Stimulated activated CD8-positive, alpha-beta memory T cell treated with anti-CD3 and anti-CD28 coated beads, Interleukin-12 subunit alpha, Interleukin-12 subunit beta, amount 100 ng/mL, for 24 hours (primary cell): ENCODE data around the gene GPX1.
A peak's percentile ranks its signal among the peaks of the same experiment; 100 is the strongest.
"Not testable (repeated sequence)": the region's sequence is repeated elsewhere in the genome, so short reads cannot be mapped to it uniquely, and the experiment has no call there.

ENCODE experiments used
- DNase-seq: peaks from one replicate; pipeline ENCODE4 v3.0.0-alpha.2; 2020; ENCODE audit errors: extremely low read depth

GPX1 gene

DNA sequence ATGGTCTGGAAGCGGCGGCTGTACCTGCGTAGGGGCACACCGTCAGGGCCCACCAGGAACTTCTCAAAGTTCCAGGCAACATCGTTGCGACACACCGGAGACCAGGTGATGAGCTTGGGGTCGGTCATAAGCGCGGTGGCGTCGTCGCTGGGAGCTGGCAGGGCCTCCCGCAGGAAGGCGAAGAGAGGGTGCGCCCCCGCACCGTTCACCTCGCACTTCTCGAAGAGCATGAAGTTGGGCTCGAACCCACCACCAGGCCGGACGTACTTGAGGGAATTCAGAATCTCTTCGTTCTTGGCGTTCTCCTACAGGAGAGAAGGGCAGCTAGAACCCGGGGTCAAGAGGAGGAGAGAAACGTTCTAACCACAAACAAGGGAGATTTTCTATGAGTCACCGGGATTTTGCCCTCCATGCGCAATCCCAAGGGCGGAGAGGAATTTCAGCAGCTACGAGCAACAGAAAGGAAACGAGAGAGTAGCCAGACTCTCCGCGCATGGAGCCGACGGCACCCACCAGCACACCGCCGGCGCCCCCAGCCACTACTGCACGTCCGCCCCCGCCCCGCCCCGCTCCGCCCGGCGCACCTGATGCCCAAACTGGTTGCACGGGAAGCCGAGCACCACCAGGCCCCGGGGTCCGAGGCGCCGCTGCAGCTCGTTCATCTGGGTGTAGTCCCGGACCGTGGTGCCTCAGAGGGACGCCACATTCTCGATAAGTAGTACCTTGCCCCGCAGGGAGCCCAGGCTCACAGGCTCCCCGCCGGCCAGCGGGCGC is 523 bp downstream of the GPX1 start:
- DNase-seq = not testable (repeated sequence)

DNA sequence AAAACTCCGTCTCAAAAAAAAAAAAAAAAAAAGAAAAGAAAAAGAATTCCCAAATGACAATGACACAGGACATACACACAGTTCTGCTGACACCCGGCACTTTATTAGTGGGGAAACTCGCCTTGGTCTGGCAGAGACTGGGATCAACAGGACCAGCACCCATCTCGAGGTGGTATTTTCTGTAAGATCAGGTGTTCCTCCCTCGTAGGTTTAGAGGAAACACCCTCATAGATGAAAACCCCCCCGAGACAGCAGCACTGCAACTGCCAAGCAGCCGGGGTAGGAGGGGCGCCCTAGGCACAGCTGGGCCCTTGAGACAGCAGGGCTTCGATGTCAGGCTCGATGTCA is 1.1 kb downstream of the GPX1 start:
- not testable (repeated sequence) for DNase-seq

DNA sequence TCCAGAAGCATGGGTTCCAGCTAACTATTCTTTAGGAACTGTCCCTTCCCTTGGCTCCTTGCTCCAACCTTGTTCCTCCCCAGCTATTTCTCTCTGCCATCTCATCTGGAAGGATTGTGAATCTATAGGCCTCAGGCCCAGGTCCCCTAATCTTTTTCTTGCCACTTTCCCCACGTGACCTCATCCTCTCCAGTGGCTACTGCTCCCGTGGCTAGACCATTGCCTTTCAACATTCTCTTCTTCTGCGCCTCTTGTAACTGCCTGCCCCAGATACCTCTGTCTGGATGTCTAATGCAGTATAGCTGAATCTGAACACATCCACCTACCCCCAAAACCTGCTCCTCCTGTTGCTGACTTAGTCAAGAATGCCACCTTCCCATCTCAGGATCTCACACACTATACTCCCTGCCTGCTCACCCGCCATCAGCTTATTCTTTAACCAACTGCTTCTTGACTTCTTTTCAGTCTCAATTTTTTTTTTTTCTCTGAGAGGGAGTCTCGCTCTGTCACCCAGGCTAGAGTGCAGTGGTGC is 5.2 kb downstream of the GPX1 start:
- DNase-seq = no peak

DNA sequence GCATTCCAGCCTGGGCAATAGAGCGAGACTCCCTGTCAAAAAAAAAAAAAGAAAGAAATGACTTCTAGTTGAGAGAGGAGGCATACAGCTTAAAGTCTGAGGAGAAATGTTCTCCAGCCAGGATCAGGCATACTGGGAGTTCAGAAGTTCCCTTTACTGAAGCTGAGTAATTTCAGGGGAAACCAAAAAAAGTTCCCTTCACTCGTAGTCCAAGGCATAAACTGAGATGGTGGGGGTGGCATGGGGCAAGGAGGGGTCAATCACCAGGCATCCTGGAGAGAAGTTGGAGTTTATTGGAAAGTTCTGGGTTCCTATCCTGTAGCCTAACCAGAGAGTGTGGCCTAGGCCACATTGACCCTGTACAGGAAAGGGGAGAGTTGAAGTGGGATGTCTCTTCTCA is 5.9 kb downstream of the GPX1 start:
- DNase-seq = no peak

DNA sequence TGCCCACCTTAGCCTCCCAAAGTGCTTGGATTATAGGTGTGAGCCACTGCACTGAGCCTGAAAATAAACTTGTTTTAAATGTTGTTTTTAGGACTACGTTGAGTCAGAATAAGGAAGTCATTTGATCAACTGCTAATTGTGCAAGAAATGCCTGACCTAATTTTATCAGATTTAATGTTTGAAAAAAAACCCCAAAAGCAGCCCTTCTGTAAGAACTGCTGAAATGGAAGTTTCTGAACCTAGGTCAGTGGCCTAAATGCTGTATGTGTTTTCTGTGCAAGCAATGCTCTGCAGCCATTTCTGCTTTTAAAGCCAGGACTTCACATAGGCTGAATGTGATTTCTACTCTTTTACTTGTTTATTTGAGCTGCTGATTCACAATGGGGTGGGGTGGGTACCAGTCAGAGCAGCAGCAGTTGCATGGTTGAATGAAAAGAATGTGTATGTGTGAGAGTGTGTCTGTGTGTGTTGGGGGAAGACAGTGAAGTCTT is 6.6 kb downstream of the GPX1 start:
- no peak for DNase-seq

DNA sequence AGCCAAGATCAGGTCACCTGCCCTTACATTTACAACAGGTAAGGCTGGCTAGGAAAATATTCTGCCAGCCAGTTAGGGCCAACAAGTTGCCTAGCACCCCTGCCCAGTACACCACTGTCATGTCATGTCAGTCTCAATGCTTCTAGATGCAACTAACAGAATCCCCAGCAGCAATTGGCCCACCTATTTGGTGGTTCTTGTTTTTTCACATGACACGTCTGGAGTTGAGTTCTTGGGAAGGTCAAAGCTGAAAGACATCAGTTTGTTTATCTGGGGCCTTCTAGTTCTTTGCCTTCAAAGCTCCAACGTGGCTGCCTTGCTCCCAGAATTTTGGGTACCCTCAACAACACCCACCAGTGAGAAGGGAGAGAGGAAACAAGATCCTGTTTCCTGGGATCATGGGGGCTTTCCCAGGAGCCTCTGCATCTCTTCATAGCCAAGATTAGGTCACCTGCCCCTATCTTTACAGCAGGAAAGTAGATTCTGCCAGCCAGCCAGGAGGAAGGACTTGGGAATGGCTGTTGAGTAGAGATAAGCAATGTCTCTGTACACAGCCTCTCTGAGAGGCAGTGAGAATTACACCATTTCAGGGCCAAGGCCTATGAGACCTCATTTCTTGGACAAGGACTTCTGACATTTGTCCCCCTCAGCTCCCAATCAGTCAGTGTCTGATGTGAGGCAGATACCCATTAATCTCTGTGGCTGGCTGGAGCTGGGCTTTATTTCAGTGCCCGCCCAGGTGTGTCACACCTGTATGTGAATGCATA is 8.6 kb downstream of the GPX1 start:
- DNase-seq = no peak

DNA sequence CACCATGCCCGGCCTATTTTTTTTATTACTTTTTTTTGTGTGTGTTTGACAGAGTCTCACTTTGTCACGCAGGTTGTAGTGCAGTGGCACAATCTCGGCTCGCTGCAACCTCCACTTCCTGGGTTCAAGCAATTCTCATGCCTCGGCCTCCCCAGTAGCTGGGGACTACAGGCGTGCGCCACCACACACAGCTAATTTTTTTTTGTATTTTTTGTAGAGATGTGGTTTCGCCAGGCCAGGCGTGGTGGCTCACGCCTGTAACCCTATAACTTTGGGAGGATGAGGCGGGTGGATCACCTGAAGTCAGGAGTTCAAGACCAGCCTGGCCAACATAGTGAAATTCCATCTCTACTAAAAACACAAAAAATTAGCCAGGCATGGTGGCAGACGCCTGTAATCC is 9.8 kb downstream of the GPX1 start:
- DNase-seq = not testable (repeated sequence)

DNA sequence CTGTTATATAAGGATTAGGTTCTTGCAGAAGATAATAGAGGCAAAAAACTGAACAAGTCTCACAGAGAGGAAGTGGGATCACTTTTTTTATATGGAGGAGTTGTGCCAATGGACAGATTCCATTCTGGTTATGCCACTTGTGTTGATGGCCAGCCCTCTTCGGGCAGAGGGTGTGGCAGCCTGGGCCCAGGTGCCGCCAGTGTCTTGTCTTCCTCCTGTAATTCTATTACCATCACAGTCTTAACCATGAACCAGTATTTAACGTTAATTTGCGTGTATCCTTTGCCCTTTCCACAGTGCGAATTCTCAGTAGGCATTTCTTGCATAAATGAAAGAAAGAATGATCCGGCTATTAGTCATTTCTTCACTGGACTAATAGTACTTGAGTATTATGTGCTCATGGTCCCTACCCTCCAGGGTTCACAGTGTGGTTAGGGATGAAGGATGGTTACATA is 11.3 kb downstream of the GPX1 start:
- DNase-seq = no peak

DNA sequence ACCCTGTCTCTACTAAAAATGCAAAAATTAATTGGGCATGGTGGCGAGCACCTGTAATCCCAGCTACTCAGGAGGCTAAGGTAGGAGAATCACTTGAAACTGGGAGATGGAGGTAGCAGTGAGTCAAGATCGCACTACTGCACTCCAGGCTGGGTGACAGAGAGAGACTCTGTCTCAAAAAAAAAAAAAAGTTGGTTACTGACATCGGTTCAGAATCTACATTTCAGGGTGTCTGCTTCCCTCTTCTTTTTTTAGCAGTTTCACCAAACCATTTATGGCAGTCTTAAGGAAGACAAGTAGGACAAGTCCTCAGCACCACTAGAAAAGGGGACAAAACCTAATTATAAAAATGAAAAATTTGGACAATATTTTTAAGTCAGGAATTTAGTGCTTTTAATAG is 15.0 kb downstream of the GPX1 start:
- no peak for DNase-seq

DNA sequence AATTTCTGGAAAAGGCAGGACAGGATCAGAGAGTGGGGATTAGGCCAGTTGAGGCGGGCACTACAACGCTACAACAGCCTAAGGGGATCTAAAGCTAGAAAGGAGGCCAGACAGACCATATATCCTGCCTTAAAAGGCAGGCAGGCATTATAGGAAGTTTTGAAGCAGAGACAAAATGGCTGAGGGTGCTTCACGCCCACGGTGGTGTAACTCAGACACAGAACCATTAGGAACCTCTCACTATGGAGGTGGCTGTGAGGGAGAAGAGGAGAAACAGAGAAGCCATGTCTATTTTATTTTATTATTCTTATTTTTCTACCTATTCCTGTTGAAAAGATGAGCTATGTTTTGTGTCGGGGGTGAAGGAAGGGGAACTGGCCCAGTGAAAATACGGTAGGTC is 16.2 kb downstream of the GPX1 start:
- no peak for DNase-seq

DNA sequence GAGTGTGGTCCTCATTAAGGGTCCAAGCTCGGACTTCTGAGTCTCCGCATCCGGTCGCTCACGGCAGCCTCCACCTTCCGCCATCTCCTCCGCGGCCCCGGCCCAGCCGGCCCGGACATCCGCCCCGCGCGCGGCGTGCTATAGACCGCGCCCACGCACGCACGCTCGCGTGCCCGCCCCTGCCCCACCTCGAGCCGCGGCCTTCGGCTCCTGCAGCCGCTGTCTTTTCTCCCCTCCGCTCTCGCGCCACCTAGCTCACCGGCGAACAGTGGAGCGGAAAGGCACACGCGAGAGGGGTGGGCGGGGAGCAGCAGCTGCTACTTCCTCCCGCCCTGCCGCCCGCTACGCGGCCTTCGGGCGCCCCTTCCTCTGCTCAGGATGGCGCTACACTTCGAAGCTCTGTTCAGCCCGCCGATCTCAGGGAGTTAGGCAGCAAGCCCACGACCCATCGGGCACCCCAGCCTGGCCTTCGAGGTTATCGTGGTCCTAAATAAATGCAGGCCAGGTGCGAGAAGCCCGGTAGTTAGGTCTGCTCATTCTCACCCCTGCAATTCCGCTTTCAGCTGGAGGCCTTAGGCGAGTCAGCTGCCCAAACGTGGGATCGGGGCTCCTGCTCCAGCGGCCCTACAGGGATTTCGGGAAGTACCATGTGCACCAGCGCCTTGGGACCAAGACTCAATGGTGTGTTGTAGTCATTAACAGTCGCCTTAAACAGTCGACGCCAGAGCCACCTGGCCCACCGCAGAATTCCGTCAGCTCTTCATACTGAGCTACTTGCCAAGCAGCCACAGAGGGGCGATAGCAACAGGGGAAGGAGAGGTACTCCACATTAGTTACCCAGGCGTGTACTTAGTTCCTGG is 18.0 kb downstream of the GPX1 start, which contains the start of gene USP4:
Gene USP4, minus strand, starts transcription at position 113 of the 860 bp plus-strand sequence. Its CDS starts 29 bp downstream, at position 84.
- peak; percentile 83 for DNase-seq

DNA sequence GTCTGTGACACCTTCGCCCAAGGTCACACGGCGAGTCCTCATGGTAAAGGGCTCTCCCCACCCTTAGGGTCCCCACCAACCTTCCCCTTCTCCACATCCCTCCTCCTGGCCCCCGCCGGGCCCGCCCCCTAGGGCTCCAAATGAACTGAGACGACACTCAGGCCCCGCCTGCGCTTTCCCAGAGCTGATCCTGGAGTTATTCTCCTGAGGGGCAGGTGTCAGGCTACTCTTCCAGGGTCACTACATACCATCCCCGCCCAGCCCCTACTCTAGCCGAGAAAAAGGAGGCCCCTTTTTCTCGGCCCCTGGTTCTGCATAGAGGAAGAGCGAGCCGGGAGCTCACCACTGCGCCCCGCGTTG is 18.6 kb downstream of the GPX1 start:
- no peak for DNase-seq

DNA sequence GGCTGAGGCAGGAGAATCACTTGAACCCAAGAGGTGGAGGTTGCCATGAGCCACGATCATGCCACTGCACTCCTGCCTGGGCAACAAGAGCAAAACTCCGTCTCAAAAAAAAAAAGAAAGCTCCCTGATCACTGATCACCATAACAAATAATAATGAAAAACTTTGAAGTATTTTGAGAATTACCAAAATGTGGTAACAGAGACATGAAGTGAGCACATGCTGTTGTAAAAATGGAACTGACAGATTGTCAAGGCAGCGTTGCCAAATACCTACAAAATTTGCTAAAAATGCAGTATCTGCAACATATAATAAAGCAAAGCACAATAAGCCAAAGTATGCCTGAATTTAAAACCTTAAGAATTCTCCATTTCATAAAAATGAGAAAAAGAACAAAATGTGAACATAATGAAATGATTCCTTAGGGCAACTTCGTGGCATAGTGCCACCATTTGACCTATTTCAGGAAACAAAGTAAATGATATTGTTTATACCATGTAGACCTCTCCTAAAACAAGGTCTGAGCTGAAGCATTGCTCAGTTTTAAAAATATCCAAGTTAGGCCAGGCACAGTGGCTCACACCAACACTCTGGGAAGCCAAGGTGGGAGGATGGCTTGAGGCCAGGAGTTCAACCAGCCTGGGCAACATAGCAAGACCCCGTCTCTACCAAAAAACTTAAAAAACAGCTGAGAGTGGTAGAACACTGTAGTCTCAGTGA is 24.1 kb downstream of the GPX1 start:
- DNase-seq = no peak

DNA sequence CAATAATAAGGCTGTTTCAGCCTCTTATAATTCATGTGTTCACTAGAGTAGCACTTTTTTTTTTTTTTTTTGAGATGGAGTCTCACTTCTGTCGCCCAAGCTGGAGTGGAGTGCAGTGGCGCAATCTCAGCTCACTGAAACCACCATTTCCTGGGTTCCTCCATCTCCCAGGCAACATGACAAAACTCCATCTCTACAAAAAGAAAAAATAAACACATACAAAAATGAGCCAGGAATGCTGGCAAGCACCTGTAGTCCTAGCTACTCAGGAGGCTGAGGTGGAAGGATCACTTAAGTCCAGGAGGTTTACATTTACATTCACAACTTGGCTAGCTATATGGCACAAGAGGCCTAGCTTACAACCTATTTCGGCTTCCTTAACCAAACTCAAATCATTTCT is 25.1 kb downstream of the GPX1 start:
- DNase-seq = no peak

DNA sequence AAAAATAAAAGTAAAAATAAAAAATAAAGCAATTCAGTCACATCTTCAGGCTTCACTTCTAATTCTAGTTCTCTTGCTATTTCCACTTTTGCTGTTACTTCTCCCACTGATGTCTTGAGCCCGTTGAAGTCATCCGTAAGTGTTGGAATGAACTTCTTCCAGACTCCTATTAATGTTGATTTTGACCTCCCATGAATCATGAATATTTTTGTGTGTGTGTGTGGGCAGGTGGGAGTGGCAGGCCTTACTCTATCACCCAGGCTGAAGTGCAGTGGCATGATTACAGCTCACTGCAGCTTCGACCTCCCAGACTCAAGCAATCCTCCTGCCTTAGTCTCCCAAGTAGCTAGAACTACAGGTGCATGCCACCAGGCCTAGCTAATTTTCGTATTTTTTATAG is 29.0 kb downstream of the GPX1 start:
- DNase-seq = no peak

DNA sequence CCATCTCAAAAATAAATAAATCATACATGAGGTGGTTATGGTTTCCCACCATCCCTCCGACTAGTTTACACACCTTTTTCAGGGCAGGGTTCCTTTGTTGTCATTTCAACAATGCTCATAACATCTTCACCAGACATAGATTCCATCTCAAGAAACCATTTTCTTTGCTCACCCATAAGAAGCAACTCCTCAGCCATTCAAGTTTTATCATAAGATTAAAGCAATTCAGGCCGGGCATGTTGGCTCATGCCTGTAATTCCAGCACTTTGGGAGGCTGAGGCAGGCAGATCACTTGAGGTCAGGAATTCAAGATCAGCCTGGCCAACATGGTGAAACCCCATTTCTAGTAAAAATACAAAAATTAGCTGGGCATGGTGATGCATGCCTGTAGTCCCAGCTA is 29.8 kb downstream of the GPX1 start:
- DNase-seq = not testable (repeated sequence)

DNA sequence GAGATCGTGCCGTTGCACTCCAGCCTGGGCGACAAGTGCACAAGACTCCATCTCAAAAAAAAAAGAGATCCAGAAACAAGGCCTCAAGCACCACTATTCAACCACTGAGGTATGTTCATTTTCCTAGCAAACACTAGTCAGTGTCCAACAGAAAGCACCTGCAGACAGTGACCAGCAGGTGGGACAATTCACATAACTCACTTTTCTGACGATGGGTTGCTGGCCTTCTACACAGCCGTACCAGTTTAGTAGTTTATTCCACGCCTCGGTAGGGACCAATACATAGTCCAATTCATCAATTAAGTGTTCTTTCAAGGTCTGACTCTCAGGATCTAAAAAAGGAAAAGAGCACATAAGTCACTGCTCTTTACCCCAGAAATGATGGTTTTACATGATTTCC is 30.7 kb downstream of the GPX1 start:
- DNase-seq = no peak

DNA sequence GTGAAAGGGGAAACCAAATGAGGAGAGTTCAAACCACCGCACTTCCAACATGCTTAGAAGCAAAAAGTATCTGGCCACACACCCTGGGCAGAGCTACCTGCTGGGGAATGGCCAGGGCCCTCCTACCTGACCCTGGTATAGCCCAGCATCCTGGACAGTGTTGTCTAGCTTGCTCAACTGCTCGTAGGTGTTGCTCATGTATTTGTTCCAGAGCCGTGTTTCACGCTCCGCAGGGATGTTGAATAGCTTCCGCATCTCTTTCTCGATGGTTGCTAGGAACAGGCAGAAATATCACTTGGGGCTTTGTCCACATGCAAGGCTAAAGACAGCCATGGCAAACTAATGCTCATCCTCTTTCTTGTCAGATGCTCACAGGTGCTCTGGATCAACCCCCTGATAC is 33.4 kb downstream of the GPX1 start:
- no peak for DNase-seq

DNA sequence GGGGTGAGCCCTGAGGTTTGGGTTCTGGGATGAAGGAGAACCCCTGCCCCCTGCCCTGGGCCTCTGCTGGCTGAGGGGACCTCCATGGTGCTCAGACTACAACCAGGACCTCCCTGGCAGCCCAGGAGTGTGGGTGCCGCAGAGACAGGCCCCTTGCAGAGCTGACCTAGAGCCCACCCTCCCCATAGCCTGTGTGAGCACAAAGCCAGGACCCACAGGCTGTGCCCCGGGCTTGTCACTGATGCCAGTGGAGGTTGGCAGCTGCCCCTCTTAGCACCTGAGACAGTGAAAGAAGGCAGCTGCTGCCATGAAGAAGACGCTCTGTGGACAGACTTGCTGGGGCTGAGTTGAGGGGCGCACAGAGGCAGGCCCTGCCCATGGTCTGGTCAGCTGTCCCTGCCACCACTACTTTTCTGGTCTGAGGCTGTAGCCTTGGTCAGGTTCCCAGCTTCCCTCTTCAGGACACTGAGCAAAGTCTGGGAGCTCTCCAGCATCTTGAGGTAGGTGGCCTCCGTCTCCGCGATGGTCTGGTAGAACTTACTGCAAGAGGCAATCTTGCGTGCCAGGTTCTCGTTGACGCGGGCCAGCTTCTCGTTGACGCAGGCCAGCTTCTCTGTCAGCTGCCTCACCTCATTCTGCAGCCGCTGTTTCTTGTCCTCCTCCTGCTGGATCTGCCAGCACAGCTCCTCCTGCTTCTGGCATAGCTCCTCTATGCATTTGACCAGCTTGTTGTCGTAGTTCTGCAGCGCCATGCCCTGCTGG is 41.3 kb downstream of the GPX1 start:
- DNase-seq = no peak

DNA sequence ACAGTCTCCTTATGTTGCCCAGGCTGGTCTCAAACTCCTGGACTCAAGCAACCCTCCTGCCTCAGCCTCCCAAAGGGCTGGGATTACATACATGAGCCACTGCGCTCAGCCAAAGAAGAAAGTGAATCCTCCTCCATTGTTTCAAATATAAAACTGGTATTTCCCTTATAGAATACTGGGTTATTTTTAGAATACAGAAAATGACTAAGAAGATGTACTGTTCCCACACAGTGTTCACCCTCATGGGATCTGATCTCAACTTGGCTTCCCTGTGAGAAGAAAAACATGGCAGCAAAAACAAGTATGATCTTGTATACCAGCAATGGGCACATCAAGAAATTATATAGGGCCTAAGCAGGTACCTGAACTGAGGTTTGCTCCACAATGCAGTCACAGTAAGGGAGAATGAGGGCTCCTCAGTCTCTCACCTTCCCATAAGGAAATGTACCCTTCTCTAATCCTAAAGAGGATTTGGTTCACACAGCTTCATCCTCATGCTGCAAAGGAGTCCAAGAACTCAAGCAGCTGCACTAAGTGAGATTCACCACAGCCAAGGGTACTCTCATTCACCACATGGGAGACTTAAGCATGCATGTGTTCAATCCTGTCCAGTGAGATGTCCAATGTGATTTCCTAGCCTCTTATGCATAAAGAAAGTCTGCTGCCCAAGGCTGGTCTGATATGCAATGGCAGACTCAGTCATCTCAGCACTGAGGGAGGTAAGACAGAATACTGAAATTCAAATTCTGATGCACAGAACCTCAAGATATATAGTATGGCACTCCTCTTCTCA is 44.1 kb downstream of the GPX1 start:
- DNase-seq = no peak
